ENCODE data around the gene MAP2K4.

- TF ChIP-seq POLR2AphosphoS5 (IDR thresholded peaks at IDR 0.05) (no peak), CTCF (IDR thresholded peaks at IDR 0.05) (no peak)
Measured at GRCh38 chr17:12046786-12047185, 26.1 kb downstream of the MAP2K4 start.

Measured in sigmoid colon (tissue), 4 donors.